HEK293T (cell line): Measurements from ENCODE around the gene CPNE1.

Source experiments
- ARNT ChIP-seq: fragments of 450-650 bp; IDR thresholded peaks from 2 replicates; pipeline ENCODE4 v1.6.1; 2017; ENCODE audit warnings: mild to moderate bottlenecking
- BHLHE40 ChIP-seq: fragments of 450-650 bp; IDR thresholded peaks from 2 replicates; pipeline ENCODE4 v1.6.1; 2016; ENCODE audit warnings: mild to moderate bottlenecking, moderate library complexity, borderline replicate concordance
- ELF4 ChIP-seq: fragments of 450-650 bp; IDR thresholded peaks from 2 replicates; pipeline ENCODE4 v1.6.1; 2017; ENCODE audit warnings: antibody characterized with exemption
- FOXK2 ChIP-seq: fragments of 450-650 bp; IDR thresholded peaks from 2 replicates; pipeline ENCODE4 v1.6.1; 2016; ENCODE audit warnings: mild to moderate bottlenecking
- FOXM1 ChIP-seq: fragments of 450-650 bp; IDR thresholded peaks from 2 replicates; pipeline ENCODE4 v1.6.1; 2017; ENCODE audit warnings: mild to moderate bottlenecking, borderline replicate concordance
- HDGF ChIP-seq: fragments of 450-650 bp; IDR thresholded peaks from 2 replicates; pipeline ENCODE4 v1.6.1; 2017; ENCODE audit warnings: antibody characterized with exemption, borderline replicate concordance
- LEF1 ChIP-seq: fragments of 450-650 bp; IDR thresholded peaks from 2 replicates; pipeline ENCODE4 v1.6.1; 2017; ENCODE audit warnings: mild to moderate bottlenecking, borderline replicate concordance
- NFRKB ChIP-seq: fragments of 450-650 bp; IDR thresholded peaks from 2 replicates; pipeline ENCODE4 v1.6.1; 2016; ENCODE audit warnings: mild to moderate bottlenecking, moderate library complexity
- SP1 ChIP-seq: fragments of 450-650 bp; IDR thresholded peaks from 2 replicates; pipeline ENCODE4 v1.6.1; 2017
- TARDBP ChIP-seq: fragments of 450-650 bp; IDR thresholded peaks from 2 replicates; pipeline ENCODE4 v1.6.1; 2016
- ZNF384 ChIP-seq: fragments of 450-650 bp; IDR thresholded peaks from 2 replicates; pipeline ENCODE4 v1.6.1; 2016

DNA sequence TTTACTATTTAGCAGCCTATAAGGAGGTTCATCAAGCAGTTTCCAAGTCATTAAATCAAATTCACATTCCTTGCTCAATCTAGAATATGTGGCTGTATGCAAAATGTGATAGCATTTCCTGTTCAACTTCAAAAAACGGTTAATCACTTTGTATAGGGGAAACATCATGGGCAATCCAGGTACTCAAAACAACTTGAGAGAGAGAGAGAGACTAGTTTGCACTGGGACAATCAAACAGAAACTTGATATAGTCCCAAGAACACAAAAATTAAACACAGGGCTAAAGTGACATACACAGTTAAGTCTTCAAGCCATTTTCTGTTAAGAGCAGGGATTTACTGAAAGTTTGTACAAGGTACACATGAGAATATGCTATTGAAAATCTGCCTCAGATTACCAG is 7.4 kb downstream of the CPNE1 start:
- TF ChIP-seq NFRKB (no peak), ARNT (no peak), HDGF (no peak), LEF1 (no peak), SP1 (no peak), BHLHE40 (no peak), FOXK2 (no peak), FOXM1 (no peak), TARDBP (no peak), ELF4 (no peak), ZNF384 (no peak)
